Stimulated activated naive CD8-positive, alpha-beta T cell treated with anti-CD3 and anti-CD28 coated beads, Interleukin-15, Interleukin-2, amounts not matched to agents 100 U/mL and 50 U/mL, for 24 hours (primary cell): Measurements from ENCODE around the gene FBXL17.

Experiments
- ATAC-seq: fragments of 150-1000 bp; cut with Tn5 transposase; one replicate; pipeline ENCODE4 v1.10.0; 2021
- DNase-seq: peaks from one replicate; pipeline ENCODE4 v3.0.0; 2021

FBXL17 gene

DNA sequence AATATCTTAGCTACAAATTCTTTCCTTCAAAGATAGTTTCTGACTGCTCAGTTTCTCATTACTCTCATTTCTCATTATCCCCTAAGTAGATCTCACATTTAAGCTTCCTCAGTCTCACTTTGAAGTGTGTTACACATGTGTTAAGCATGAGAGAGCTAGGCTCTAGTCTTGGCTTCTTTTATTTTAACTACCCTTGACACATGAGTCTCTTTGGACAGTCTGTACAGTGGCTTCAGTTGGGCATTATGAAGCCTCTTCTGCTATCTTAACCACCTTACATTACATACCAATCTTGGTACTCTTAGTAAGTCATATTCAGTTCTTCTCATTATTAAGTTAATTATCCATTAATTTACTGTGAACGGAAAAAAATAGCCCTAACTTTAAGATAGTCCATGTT, 232.5 kb downstream of the FBXL17 start:
- ATAC-seq (no peak), DNase-seq (no peak)

DNA sequence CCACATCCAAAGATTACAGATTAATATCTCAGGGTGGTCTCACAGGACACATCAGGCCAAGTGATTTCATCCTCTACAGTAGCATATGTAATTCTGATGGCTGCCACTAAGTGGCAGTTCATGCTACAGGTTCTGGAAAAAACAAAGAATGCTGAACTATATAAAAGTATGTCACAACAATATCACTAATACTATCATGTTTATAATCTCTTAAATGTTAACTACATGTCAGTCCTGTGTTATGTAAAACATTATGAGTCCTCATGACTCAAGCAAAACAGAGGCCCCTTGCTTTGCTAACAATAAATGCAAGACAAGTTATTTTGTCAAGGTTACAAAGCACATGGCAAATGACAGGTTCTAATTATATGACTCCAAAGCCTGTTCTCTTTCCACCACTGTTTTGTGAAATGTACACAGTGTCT, 233.2 kb downstream of the FBXL17 start:
- no peak for DNase-seq
- peak; percentile 43 for ATAC-seq

DNA sequence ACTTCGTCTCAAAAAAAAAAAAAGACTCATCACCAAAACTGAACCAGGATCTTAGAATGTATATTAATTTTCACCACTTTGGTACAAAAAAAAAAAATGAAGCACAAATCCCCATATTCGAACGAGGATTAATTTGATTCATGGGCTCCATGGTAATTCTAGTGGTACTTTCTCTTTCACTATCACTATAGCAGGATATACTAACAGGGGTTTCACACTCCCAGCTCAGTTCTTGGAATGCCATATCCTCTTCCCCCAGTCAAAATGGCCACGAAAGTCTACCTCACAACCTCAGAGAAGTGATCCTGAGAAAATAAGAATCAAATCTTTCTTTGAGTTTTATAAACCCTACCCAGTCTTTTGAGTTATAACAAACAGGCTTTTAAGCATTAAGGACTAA, 235.7 kb downstream of the FBXL17 start:
- ATAC-seq (no peak), DNase-seq (no peak)

DNA sequence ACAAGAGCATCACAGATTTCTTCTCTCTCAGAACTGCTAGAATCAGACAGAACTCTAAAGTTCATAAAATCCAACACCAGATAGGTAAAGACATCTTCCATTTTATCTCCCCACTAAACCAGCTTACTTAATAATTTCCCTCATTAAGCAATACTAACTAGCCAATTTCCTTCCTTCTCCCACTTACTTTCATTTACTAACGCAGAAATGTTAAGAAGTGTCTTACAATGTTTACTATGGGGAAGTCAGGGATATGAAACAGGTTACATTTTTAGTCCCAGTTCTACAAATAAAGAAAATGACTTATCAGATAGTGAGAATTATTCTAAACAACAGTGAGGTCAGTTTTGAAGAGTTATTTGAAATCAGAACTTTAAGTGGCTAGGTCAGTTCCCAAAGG, 236.5 kb downstream of the FBXL17 start:
- DNase-seq (no peak), ATAC-seq (no peak)

DNA sequence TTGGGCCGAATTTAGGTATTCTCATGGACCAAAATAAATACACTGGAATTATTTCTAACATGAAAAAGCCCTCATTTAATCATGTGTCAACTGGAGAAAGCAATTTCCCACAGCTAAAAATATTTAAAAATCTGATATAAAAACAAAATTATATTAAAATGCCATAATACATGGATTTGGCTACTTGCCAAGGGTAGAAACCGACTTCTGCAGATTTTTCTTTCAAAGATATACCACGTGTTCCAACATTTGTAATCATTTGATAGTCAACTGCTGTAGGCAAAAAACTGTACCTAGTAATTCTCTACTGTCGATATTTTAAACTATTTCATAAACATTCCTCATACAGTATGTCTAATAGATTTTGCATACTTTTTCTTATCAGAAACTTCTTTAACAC, 237.6 kb downstream of the FBXL17 start:
- ATAC-seq, result no peak
- DNase-seq, result no peak

DNA sequence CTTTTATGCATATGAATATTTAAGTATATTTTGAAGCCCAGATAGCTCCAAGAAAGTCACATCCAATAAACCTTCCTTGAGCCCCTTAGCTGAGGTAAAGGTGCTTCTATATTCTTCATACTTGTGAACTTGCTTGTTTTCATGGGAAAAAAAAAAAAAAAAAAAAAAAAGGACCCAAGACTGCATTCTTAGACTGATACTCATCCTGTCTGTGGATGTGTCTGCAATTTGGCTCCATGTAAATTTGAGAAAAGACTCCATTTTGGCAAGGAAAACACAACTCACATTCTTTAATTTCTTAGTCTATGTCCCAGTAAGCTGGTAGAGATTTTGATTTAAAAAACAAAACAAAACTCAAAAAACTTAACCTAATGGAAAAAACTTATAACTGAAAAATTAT, 238.3 kb downstream of the FBXL17 start:
- ATAC-seq, result no peak
- DNase-seq, result no peak

DNA sequence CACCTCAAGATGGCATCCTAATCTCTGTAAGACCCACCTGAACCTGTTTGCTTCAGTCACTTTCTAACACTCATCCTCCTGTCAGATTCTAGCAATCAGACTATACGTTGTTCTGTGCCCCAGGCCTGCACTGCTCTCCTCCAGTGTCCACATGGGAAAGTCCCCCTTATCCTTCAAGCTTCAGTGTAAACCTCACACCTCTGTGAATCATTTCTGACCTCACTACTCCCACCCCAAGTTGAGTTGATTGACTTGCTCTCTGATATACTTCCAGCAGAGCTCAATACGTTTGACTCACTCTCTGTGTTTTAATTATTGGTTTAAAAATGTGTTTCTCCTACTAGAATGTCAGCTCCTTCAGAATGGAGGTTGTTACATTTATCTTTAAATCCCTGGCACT, 240.2 kb downstream of the FBXL17 start:
- DNase-seq (peak; percentile 6), ATAC-seq (peak; percentile 86)

DNA sequence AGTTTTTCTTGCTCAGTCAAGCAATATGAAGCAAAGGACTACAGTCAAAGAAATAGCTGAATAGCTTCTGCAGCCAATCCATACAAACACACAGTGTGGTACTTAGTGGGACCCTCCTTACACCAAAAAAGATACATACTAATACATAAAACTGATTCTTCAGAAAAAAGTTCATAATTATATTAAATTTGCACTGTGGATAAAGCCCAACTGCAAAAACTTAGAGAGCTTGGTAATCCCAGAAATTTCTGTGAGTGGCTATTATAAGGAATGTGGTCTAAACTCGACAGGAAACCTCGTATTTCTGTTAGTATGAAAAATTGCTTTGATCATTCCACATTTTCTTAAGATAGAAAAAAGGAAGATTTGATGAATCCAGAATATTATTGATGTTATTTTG, 245.4 kb downstream of the FBXL17 start:
- DNase-seq (no peak), ATAC-seq (no peak)

DNA sequence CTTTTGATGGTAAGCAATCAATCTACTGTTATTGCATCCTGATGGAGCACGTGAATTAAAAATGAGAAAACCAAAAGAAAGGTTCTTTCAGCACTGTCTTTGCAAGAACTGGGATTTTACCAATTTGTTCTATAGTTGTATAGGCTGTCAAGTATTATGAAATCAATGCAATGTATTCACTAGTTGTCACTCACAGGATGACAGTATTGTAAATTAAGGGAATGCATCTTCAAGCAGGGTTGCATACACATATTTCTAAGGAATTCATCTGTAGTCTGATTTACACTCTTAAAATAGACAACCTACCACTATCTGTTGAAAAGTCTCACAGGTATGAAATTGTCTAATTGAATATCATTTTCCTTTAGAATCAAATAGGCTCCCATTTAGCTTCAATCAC, 252.8 kb downstream of the FBXL17 start:
- no peak for ATAC-seq

DNA sequence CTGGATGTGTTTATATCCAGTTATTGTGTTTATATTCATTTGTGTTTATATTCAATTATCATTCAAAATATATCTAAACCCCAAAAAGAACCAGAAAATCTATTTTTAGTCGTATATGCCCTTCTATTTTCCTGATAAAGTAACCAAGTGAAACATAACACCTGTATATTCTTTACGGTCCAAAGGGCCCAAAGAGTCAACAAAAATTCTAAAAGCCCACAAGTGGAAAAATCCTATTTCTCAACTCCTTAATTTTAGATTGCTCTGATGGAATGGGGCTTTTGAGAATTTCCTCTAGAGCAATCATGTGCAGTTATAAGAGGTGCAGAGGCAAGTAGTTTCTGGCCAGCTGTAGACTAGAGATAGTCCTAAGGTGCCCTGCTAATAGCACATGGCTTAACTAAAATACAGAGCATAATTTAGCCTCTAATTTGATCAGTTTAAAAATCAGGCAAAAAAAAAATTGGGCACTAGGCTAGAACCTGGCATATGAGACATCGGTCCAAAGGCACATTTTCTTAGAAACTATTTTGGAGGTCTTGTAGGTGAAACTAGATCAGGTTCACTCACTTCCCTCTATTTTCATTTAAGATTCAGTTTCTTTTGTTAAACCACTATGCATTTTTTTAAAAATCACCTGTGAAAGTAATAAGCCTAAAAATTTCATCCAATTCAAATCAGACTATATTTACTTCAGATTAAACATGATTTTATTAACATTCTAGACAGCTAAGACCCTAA, 256.0 kb downstream of the FBXL17 start:
- no peak for DNase-seq
- no peak for ATAC-seq

More for the DNA sequence above, 252.8 kb downstream of the FBXL17 start:
- DNase-seq, result no peak

DNA sequence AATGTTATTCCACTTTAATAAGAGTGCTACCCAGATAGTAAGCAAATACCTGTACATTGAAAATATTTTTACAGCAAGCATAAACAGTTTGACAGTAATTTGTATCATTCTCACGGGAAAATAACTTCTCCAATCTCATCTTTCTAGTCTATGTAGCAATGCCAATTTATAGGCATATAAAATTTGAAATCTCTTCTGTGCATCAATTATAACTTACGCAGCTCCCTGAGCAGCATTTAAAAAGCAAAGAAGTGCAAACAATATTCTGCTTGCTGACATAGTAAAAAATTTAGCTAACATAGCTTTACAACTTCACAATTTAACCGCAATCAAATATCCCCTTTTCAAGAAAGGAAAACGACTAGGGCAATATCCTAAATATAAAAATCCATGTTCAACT, 257.3 kb downstream of the FBXL17 start:
- DNase-seq (no peak), ATAC-seq (no peak)

DNA sequence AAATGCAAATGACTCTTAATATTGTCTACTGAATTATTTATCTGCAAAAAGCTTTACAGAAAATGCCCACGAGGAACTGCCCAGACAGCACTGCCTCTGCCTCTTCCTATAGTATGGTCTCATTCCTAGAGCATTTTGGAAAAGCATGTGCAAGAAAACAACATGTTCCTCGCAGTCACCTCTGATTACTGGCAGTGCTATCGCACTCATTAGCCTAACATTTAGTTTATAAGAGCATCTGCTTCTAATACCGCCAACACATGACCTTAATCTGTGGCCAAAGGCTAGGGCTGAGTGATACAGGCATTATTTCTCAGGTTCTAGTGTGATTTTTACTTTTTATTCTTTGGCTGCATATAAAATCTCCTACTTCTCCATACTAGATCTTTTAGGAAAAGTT, 259.2 kb downstream of the FBXL17 start:
- ATAC-seq, result no peak
- DNase-seq, result no peak

DNA sequence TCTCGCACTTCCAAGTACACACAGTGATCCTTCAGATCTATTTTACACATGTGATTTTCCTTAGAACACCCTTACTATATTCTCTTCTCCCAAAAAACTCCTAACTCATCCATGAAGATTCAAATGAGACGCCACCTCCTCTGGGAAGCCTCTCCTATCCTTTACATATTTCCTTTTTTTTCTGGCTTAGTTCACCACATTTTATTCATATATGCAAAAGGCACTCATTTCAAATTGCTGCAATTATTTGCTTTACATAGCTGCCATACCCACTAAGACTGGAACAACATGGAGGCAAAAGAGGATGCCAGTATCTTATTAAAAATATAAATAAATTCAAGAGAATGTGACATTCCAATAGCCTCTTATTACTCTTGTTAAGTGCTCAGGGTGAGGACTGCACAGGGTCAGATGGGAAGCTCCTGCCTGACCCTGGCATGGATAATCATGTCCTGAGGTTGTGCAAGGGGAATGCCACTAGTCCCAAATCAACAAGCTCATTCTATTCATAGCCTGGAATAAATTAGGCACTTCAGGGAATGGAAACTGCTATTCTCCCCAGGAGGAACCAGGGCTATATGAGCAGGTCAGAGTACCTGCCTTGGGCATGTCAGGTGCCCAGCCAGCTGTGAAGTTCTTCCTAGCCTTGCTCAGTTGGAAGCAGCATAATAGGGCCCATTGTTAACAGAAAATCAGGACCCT, 262.9 kb downstream of the FBXL17 start:
- no peak for DNase-seq
- ATAC-seq, result no peak

DNA sequence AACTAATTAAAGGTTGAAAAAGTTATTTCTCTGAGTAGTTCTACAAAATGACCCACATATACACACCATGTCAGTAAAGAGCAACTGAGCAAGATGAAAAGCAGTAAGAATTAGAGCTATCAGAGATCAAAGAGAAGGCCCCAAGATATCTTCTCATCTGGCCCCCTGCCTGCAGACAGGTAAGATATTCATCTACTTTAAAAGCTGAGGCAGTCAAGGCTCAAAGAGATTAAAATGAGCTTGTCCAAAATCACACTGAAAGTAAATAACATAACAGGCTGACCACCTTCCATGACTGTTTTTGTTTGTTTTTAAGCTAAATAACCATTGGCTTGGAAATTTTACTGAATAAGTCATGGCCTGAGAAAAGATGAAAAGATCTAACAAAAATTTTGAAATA, 266.2 kb downstream of the FBXL17 start:
- ATAC-seq, result no peak
- DNase-seq, result no peak

DNA sequence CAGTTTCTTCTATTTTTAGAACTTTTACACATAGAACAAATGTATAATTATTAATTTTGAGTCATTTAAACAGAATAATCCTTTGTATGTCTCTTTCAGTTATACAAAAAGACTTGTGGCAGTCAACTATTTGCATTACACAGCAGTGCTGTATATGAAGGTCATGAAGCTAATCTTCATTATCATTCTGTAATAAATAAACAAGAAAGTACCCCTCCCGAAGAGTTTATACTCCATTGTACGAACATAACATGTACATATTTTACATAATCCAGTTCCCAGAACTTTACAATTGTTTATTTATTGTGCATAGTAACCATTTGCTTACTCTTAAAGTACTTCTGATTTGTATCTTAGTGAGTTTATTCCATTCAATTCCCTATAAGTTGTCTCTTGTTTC, 267.9 kb downstream of the FBXL17 start:
- ATAC-seq, result no peak
- DNase-seq, result no peak

DNA sequence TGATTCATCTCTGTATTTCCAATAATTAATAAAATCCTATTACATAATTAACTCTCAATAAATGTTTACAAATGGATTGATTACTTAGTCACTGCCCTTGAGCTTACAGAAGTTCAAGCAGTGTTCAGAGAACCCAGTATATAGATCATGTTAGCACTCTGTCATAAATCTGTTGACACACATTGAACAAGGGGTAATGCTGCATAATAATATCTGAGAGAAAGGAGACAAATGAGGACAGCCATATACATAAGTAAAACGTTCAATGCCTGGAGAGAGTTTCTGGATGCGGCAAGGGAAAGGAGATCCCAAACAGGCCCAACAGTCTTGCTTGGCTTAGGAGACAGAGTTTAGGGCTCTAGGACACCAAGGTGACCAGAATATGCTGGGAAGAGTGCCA, 270.2 kb downstream of the FBXL17 start:
- DNase-seq (no peak), ATAC-seq (no peak)

DNA sequence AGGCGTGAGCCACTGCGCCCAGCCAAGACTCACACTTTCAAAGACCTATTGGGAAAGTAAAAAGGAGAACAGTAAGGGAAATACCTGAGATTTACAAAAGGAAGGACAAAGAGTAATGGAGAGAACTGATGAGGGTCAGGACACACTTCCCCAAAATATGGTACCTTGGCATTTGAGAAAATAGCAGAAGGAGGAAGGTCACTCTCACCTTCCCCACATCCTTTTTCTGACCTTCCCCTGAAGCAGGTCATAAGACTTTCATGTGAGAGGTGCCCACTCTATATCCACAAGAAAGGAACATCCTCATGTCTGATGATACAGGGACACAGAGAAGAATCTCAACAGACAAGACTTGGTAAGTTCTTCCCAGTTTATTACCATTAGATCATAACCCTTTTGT, 272.8 kb downstream of the FBXL17 start:
- ATAC-seq (no peak), DNase-seq (no peak)

DNA sequence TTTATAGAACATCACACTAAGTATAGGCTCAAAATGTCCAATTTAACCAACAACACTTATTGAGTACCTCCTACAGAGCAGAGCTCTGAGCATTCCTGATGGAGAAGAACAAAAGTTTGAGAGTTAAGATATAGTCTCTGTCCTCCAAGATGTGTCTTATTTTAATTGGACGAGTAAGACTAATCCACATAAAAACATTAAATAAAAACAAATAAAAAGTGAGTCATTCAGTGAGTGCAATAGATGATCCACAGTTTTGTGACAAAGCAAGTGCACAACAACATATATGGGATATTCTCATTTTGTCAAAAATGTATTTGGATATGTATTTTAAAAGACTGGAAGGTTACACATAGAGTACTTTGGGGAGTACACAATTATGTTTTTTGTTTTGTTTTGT, 277.4 kb downstream of the FBXL17 start:
- no peak for ATAC-seq

DNA sequence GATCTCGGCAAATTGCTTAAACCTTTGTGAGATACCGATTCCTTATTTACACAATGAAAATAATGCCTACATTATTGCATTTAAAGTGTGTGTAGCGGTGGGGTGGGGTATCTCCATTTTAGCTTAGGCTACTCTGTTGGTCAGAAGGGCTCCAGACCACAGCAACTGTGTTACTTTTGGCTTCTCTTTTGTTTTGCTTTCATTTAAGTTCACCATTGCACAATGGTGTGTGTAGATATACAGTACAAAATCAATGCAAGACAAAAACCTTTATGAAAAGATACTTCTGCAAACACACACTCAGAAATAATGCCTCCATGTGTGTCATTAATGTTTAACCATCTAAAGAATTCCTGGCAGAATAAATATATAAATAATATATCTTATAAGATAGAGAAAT, 279.4 kb downstream of the FBXL17 start:
- DNase-seq (no peak), ATAC-seq (no peak)

More for the DNA sequence above, 277.4 kb downstream of the FBXL17 start:
- DNase-seq, result no peak

DNA sequence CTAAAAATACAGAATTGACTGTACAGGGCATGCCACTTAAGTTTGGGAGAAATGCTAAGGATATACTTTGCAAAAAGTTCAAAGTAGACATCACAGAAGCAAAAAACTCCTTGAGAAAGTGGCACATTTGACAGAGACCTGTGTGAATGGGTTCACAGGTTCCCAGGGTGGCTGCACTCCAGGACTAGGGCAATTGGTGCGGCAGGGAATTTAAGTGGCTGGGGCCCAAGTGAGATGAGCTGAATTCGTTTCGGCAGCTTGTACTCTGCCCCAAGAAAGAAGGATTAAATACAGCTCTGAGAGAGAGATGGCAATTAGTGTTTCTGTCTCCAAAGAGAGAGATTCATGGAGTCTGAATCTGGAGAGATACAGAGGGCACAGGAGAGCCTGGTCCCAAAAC, 280.1 kb downstream of the FBXL17 start:
- DNase-seq, result no peak

DNA sequence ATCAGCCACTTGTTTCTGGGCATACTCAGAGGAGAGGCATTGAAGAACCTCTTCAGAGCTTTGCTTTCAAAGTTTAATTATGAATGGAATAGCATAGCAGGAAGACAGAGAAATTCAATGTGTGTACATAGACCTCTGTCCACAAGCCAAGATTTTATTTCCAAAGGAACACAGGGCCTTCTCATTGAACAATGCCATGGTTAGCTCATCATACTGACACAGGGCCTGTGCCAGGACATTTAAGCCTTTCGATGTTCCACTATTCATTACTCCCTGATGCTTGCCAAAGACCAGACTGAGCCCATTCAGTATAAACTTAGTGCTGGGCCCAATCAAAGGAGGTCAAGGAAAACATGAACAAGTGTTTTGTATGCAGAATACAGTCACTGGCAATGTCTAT, 280.8 kb downstream of the FBXL17 start:
- no peak for DNase-seq
- ATAC-seq, result no peak

More for the DNA sequence above, 280.1 kb downstream of the FBXL17 start:
- ATAC-seq, result no peak

DNA sequence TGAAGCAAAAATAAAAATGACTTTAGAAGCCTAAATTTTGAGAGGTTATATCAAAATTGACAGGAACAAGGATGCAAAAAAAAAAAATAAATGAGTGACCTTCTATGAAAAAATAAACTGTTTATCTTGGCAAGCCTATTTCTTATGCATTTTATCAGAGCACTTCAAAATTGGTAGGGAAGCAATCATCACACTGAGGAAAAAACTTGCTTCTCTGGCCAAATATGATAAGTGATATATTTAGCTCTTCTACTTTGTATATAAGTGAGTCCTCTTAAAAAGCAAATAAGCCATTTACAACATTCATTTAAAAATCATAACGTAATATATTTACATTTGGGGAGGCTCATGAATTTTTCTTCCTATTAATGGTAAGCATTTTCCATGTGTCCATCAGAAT, 287.1 kb downstream of the FBXL17 start:
- DNase-seq, result no peak
- ATAC-seq, result no peak

DNA sequence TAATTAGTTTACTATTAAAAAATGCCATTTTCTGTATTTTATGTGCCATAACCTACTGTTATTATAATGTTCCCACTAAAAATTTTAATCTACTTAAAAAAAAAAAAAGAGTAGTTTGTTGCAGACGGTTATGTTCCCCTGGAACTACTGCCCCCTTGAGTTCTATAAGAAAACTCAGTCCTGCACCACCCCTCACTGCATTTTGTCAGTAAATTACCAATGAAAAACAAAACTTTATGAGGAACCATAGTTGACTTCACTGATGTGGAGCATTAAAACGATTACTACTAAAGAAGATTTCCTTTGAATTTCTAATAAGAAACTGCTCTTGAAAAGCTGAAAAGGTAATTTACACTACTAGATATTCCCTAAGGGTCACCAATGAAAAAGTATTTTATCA, 288.7 kb downstream of the FBXL17 start:
- DNase-seq, result no peak
- ATAC-seq, result no peak

DNA sequence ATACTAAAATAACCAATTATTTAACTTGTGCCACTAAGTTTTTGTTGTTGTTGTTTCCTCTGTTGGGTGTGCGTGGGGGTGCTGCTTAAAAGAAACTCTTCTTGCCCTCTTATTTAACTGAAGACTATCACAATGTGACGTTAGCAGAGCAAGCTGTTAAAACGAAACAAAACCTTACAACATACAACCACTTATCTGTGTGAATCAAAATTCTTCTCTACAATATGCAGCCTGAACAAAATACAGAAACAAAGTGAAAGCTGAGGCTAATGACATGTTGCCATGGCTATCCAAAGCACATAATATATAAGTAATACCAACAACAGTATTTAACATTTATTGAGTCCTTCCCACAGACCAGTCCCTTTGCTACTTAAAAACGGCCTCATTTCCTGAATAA, 291.0 kb downstream of the FBXL17 start:
- DNase-seq, result no peak
- ATAC-seq, result no peak
